CD4-positive, alpha-beta T cell treated with Interleukin-15 for 1 hour (primary cell): ENCODE results near the gene SLC38A9.

ENCODE experiments used
- DNase-seq: peaks from one replicate; pipeline ENCODE4 v3.0.0-alpha.2; 2020

SLC38A9 gene

DNA sequence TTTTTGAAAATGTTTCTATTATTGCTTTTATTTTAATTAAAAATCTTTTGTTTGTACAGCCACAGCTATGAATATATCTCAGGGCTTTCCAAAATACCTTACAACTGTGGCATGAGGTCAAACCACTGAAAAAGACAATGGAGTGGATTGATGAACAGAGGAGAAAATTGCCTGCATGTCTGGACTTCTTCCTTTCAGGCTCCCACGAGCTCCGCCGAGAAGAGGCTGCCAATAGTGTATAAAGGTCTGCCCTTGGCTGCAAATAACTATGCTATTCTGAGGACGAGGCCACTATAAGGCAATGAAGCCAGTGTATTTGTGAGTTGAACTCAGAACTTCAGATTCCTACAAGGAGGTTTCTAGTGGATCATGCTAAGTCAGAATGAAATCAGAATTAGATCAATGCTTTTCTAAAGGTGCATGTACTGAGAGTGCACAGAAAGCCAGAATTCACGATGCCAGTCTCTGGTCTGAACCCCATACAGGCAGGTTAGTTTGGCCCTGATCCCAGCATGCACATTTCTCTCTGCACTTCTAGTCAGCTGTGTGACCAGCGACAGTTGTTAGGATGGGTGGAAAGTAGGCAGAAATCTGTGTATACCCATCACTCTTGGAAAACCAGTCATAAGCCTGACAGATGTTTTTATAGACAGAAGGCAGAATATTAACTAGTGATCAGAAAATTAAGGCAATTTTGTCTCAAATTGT, 134.6 kb downstream of the SLC38A9 start:
- no peak for DNase-seq

DNA sequence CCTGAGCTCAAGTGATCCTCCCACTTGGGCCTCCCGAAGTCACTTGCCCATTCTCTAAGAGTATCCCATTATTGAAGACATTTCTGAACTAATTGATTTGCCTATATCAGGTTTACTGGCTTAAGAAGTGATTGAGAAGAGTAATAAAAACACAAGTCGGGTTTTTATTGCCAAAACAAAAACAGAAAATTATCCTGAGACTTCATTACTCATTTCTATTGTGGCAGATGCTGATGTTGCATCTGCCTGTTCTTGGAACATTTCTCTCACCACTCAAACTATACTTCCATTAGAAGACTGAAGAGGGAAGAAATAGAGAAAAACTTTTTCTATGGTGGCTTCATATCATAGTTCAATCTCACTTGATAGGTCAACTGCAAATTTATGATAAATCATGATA, 135.5 kb downstream of the SLC38A9 start:
- no peak for DNase-seq
